Putamen (tissue), 1 donor: ENCODE data around the gene ALDH1A3.

Experiments used
- DNase-seq: peaks from one replicate; pipeline ENCODE4 v3.0.0-alpha.2; 2016; ENCODE audit warnings: low spot score

Gene ALDH1A3

GRCh38 chr15:100926258-100926657 lies 46.6 kb downstream of the ALDH1A3 start:
- DNase-seq, result no peak

GRCh38 chr15:100926971-100927756 lies 47.5 kb downstream of the ALDH1A3 start:
- no peak for DNase-seq

DNA sequence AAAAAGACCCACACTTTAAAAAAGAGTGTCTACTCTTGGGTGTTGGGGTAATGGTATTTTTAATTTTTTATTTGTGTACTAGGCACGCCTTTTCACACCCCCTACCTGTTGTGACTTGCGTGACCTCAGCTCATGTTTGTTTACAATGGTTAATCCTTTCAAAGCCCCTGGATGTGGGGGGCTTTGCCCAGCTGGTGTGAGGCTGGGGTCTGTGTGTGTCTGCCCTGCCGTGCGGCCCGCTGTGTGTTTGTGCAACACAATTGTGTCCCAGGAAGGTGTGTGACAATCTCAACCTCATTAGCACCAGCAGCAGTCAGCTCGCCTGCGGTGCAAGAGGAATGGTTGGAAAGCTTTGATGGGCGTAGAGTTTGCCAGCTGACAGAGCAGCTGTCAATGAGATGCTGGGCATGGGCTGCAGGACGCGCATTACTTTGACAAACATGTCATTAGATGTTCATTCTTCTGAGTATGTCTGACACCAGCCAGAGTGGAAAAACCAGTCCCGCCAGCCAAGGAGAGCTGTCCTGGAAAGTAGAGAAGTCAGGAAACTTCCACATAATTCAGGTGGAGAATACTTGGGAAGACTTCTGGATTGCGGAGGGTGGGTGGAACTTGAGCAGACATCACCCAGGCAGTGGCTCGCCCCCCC lies 49.1 kb downstream of the ALDH1A3 start:
- no peak for DNase-seq

GRCh38 chr15:100929641-100930042 lies 50.0 kb downstream of the ALDH1A3 start:
- DNase-seq, result no peak

- no peak for DNase-seq
These were observed 50.7 kb downstream of the ALDH1A3 start for GRCh38 chr15:100930306-100930848.

DNA sequence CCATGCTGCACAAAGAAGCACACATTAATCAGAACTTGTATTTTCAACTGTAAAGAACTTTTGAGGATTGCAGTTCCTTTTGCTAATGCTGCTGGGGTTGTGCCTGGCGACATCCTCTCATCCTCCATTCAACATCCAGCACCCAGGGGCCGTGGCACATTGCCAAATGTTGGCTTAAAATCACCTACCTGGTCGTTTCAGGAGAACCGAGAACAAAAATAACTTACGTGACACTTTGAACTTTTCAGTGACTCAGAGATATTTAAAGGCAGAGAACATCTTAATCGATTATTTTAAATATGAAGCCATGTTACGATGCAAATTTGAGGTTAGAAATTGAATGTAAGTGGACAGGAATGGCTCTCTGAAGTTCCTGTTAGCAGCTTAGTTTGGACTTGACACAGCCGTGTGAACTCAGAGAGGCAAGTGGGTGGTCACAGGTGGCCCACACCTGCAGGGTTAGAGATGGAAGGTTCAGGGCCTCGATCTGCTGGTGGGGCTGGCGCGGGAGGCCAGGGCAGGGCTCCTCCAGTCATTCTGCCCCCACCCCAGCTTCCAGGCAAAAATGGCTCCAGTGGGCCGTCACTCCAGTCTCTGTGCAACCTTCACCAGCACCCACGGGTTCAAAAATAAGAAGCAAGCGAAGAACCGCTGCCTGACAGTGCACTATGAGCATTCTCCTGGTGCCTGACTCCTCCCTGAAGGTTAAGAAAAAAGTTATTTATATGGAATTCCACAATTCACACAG lies 51.7 kb downstream of the ALDH1A3 start:
- no peak for DNase-seq

- no peak for DNase-seq
These were observed 53.2 kb downstream of the ALDH1A3 start for GRCh38 chr15:100932676-100933348.

DNA sequence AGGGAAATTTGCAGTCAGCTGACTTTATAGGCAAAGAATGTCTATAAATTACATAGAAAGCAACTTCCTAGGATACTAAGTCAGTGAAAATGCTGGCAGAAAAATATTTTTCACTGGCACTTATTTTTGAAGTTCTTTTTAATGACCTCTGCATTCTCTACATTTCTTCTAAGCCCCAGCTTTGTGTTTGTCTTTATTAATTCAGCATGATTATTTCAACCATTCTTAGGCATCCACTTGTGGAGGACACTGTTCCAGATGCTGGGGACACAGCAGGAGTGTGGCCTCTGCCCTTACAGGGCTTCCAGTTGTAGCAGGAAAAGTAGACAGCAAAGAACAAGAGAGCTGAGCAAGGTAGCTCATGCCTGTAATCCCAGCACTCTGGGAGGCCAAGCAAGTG lies 54.5 kb downstream of the ALDH1A3 start:
- DNase-seq, result no peak

- DNase-seq, result no peak
These were observed 55.1 kb downstream of the ALDH1A3 start for GRCh38 chr15:100934726-100935125.

DNA sequence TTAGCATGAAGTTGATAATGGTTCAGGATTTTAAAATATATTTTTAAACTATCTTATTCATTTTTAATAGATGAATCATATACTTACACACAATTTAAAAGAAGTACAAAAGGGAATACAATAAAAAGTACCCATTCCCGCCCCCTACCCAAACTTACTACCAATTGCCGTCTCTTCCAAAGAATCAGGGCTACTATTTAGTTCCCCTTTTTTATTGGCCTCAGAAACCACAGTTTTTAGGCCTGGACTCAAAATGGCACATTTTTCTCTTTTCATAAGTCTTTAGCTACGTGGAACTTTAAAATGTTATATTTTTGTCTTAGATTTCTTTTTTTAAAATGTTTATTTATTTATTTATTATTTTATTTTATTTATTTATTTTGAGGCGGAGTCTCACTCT lies 57.5 kb downstream of the ALDH1A3 start:
- no peak for DNase-seq

GRCh38 chr15:100939791-100940190 lies 60.2 kb downstream of the ALDH1A3 start:
- no peak for DNase-seq

- DNase-seq, result no peak
These were observed 61.2 kb downstream of the ALDH1A3 start for GRCh38 chr15:100940767-100941379.

- no peak for DNase-seq
These were observed 61.9 kb downstream of the ALDH1A3 start for GRCh38 chr15:100941536-100941935.

- no peak for DNase-seq
These were observed 63.2 kb downstream of the ALDH1A3 start for GRCh38 chr15:100942656-100943425.

- no peak for DNase-seq
These were observed 64.7 kb downstream of the ALDH1A3 start for GRCh38 chr15:100944244-100944895.

DNA sequence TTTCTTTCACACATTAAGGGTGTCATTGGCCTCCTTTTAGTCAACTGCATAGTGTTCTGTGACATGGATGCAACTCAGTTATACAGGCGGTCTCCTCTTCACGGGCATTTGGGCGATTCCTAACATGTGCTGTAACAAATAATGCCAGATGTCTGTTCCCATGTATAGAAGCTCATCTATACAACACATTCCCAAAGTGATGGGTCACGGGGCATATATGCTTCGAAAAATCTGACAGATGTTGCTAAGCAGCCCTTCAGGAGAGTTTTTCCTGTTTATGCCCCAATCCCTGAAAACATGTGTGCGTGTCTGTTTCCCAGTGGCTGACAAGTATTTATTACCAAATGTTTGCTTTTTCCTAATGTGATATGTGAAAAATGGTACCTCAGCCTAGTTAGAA lies 65.4 kb downstream of the ALDH1A3 start:
- DNase-seq, result no peak

- no peak for DNase-seq
These were observed 68.3 kb downstream of the ALDH1A3 start for GRCh38 chr15:100947760-100948429.

GRCh38 chr15:100948430-100948762 lies 68.8 kb downstream of the ALDH1A3 start:
- no peak for DNase-seq

DNA sequence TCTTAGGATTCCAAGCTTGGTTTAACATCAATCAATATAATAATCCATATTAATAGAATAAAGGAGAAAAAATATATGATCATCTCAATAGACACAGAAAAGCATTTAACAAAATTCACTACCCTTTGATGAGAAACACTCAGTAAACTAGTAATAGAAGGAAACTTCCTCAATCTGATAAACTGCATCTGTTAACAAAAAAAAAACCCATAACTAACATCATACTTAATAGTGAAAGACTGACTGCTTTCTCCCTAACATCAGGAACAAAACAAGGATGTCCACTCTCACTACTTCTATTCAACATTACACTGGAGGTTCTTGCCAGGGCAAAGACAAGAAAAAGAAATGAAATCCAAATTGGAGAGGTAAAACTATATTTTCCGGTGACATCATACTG lies 70.1 kb downstream of the ALDH1A3 start:
- DNase-seq, result no peak

GRCh38 chr15:100951965-100952364 lies 72.3 kb downstream of the ALDH1A3 start:
- DNase-seq, result no peak
